GM13976 (cell line): ENCODE measurements around the gene IDI1.

Experiments used
- DNase-seq: peaks from one replicate; pipeline ENCODE4 v3.0.0; 2012; ENCODE audit warnings: low spot score
- in situ Hi-C: fragments of 300-500 bp; cut with MboI; formaldehyde crosslinking; loops from one replicate; pipeline ENCODE4 v1.12.0; 2022; ENCODE audit warnings: low sequenced_read_pairs, mixed read lengths, inconsistent platforms; ENCODE audit not compliant: unreplicated experiment
- TF ChIP-seq, protein P1 (sequence below): IDR thresholded peaks from 2 replicates; pipeline ENCODE4 v1.5.1; 2012; ENCODE audit warnings: borderline replicate concordance, mild to moderate bottlenecking; ENCODE audit not compliant: insufficient read depth; ENCODE audit errors: extremely low read depth, missing control alignments, control extremely low read depth

IDI1 gene

DNA sequence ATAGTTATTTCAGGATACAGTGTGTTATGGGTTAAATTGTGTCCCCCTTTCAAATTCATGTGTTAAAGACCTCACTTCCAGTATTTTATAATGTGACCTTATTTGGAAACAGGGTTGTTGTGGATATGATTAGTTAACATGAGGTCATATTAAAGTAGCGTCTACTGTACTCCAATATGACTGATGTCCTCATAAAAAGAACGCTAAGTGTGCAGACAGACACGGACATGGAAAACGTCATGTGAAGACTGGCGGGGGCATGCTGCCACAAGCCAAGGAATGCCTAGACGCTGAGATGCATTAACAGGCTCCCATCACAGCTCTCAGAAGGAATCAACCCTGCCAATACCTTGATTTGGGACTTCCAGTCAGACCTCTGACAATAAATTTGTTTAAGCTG, 5.8 kb upstream of the IDI1 start:
- in situ Hi-C loops: no loop called here
- DNase-seq: no peak
- TF ChIP-seq, protein P1, sequence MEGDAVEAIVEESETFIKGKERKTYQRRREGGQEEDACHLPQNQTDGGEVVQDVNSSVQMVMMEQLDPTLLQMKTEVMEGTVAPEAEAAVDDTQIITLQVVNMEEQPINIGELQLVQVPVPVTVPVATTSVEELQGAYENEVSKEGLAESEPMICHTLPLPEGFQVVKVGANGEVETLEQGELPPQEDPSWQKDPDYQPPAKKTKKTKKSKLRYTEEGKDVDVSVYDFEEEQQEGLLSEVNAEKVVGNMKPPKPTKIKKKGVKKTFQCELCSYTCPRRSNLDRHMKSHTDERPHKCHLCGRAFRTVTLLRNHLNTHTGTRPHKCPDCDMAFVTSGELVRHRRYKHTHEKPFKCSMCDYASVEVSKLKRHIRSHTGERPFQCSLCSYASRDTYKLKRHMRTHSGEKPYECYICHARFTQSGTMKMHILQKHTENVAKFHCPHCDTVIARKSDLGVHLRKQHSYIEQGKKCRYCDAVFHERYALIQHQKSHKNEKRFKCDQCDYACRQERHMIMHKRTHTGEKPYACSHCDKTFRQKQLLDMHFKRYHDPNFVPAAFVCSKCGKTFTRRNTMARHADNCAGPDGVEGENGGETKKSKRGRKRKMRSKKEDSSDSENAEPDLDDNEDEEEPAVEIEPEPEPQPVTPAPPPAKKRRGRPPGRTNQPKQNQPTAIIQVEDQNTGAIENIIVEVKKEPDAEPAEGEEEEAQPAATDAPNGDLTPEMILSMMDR: no peak

DNA sequence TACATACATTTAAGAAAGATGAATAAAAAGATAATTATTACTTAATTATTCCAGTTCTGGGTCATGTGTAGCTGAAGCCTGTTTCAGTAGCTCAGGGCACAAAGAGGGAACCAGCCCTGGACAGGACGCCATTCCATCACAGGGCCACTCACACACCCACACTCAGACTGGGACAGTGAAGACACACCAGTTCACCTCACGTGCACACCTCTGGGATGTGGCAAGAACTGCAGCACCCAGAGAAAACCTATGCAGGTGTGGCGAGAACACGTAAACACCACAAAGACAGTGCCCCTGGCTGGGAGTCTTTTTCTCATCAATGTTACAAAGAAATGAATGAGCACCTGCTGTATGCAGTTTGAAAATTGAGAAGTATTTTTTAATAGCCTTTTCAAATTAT, 1.6 kb upstream of the IDI1 start:
- TF ChIP-seq, protein P1: no peak
- no peak for DNase-seq
- in situ Hi-C loops: no loop called here

DNA sequence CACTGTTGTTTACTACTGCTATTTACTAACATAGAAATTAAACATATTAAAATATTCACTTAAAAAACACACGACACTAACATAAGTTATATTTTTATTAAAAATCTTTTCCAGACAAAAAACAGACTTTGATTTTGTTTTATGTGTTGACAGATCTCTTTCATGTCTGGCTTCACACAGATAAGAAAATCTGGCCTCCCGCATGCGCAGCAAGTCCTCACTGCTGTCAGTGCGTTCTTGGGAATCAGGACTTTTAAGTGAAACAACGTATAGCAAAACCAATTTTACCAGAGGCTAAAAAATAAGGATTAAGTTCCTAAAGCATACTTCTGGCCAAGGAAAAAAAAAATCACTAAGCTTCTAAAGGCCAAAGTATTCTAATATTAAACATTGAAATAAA, 1.2 kb upstream of the IDI1 start:
- no peak for DNase-seq
- in situ Hi-C loops: no loop called here
- TF ChIP-seq, protein P1: no peak

DNA sequence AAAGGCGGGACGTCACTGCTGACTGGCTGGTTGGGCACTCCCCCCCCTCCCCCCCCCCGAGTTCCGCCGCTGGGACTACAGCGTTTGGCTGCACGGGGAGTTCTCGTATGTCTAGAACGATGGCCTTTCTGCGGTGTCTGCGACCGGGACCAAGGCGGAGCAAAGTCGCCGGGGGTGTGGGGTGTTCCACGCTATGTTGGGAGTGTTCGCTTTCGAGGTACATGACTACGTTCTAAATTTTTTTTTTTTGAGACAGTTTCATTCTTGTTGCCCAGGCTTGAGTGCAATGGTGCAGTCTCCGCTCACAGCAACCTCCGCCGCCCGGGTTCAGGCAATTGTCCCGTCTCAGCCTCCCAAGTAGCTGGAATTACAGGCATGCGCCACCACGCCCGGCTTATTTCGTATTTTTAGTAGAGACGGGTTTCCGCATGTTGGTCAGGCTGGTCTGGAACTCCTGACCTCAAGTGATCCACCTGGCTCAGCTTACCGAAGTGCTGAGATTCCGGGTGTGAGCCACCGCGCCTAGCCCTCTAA, 573 bp upstream of the IDI1 start:
- in situ Hi-C loops: no loop called here
- TF ChIP-seq, protein P1: no peak
- no peak for DNase-seq

DNA sequence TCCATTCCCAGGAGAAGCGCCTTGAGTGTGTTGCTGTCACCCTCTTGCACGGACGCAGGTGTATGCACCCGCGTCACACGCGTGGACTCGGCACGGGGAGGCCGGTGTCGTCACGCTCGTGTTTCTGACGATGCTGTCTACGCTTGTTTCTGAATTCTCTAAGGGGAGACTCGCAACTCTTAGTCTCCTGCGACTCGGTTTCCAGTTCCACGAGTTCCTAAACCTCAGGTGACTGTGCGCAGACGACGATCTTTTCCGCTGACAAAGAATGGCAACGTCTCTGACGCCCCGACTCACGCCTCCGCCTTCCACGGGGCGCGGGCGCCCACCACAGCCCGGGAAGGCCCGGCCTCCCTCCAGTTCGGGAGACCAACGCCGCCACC, 579 bp downstream of the IDI1 start:
- in situ Hi-C loops: no loop called here
- DNase-seq: no peak
- TF ChIP-seq, protein P1: no peak

DNA sequence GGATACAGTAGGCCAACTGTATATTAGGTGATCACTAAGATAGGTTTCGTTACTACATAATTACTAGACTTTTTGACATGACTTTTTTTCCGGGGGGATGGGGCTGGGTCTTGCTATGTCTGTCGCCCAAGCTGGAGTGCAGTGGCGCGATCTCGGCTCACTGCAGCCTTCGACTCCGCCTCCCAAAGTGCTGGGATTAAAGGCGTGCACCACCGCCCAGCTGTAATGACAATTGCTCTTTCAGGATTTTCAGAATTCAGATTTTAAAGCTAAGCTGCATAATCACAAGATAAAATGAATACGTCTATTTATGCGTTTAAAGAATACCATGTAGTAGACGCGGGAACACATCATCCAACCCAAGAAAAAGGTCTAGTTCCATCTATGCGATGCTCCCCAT, 982 bp downstream of the IDI1 start:
- no peak for DNase-seq
- in situ Hi-C loops: no loop called here
- TF ChIP-seq, protein P1: no peak

DNA sequence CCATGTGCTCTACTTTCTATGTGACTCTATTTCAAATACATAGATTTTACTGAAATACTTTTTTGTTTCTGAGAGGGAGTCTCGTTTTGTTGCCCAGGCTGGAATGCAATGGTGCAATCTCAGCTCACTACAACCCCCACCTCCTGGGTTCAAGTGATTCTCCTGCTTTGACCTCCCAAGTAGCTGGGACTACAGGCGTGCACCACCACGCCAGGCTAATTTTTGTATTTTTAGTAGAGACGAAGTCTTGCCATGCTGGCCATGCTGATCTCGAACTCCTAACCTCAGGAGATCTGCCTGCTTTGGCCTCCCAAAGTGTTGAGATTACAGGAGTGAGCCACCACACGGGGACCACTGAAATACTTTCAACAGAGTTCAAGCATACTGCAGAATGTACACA, 3.5 kb downstream of the IDI1 start:
- TF ChIP-seq, protein P1: no peak
- DNase-seq: no peak
- in situ Hi-C loops: no loop called here
